ENCODE data around the gene ANKRD50.

The ANKRD50 gene

DNA sequence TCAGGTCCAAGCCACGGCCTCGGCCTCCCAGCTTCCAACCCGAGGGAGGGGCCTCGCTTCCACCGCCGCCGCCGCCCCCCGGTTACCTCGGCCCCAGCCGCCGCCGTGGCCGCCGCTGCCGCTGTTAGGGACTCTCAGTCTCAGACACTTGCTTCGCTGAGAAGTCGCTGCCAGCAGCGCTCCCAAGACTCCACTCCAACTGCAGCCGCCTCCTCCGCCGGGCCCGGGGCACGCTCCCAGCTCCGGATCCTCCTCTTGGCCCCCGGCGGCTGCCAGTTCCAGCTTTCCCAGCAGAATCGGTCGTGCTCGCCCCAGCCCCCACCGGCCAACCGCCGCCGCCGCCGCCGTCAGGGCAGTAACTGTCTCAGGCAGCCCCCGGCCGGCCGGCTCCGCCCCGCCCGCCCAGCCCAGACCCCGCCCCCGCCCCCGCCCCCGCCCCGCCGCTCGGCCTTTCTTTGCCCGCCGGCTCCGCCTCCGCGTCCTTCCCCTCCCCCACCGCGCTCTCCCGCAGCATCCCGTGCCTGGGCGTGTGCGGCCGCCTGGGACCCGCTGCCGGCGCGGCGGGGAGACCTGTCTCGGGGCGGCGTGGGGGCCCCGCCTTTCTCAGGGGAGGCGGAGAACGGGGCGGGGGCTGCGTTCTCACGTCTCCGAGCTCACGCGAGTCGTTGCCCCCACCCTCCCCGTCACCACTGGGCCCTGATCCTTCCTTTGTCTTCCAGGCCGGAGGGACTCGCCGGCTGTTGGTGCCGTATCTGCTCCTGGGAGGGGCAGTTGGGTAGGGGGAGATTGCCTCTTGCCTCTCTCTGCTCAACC lies at the start of gene ANKRD50:
ANKRD50 (minus strand) TSS at position 361 of the 813 bp plus-strand sequence. CDS start 2,221 bp downstream, outside the sequence.
- ATAC-seq: peak; percentile 74
- peak; percentile 69 for DNase-seq

DNA sequence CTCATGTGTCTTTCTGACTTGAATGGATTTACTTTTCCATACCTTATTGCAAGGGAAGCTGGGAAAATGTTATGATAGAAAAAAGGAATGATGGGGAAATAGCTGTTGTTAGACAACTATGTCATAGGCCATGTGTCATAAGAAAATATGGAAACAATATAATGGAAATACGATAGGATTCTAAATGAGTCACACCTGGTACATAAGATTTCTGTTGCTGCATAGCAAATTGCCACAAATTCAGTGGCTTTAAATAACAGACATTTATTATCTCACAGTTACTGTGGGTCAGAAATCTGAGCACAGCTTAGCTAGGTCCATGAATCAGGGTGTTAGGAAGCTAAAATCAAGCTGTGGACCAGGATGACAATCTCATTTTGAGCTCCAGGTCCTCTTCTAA lies 44.6 kb upstream of the ANKRD50 start:
- ATAC-seq: no peak
- DNase-seq: no peak

DNA sequence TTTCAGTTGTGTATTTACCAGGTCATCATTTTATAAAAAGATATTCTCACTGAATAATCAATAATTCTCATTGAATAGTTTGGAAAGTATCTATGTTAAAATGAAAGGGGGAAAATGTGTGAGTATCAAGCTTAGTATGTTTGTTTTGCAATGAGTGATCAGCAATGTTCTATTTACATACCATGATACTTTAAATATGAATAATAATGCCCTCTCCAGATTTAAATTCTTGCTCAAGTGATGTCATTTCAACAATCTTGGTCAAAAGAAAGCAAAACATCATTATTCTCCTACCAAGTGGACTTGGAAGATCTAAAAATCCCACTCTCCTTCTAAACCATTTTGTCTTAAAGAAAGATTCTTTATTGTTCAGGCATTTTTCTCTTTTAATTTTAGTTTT lies 42.1 kb upstream of the ANKRD50 start:
- ATAC-seq: no peak
- DNase-seq: no peak

DNA sequence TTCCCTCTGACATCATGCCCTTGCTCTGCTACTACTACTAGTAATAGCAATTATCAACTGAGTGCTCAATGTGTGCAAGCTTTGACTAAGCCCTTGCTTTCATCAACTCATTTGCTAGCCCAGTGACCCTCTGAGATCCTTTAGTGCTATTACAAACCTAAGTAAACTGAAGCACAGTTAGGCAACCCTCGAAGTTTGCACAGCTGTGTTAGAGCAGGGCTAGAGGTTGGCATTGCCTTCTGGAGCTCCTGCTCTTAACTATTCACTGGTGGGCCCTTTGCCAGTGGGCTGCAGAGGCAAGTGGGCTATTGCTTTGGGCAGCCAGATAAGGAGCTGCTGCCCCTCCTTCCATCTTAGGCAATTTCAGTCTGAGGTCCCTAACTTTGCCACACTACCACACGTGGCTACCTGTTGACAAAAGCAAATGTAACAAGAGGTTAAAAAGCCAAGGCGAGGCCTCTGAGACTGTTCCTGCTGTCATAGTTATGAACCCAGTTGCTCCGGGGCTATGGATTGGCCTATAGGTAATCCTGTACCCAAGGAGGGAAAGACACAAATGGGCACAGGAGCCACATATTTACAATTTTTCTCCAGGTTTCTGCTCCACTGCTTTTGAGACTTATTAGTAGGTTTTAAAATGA lies 41.5 kb upstream of the ANKRD50 start:
- no peak for DNase-seq
- ATAC-seq: no peak

GRCh38 chr4:124749421-124749820 lies 36.9 kb upstream of the ANKRD50 start:
- ATAC-seq (no peak), DNase-seq (no peak)

GRCh38 chr4:124748965-124749364 lies 36.4 kb upstream of the ANKRD50 start:
- no peak for ATAC-seq
- DNase-seq: no peak

DNA sequence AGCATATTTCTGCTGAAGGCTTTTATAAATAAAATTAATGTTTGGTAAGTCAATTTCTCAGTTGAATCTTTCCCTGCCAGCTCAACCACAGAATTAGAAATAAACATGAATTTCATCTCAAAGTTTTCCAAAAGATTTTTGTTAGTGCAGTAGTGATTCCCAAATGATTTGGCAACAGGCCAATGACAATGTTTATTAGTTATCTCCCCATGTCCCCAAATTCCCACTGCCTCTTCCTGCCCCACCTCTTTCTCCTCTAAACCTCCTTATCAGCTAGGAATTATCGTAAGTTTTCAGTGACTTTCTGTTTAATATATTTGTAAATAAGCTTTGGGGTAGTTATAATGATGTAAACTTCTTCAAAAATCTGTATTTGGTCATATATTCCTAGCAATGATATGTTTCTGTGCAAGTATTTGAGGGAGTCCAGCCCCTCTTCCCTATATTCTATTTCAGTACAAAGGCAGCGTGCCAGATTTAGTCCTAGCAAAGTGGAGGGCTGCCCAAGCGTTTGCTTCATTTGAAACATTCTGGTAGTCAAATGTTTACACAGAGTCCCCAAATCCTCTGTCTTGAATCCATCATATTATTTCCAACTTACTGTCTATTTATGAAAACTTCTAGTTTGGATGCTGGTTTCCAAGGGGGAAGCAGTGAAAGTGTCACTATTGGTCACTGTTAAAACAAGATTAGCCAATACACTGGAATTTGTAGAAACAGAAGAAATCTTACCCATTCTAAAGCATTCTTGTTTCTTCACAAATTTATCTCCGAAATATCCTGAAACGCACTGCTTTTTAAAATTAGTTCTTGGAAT lies 33.7 kb upstream of the ANKRD50 start:
- DNase-seq: no peak
- ATAC-seq: no peak

- DNase-seq (no peak), ATAC-seq (no peak)
Measured at GRCh38 chr4:124743711-124744110, 31.2 kb upstream of the ANKRD50 start.

- ATAC-seq (no peak), DNase-seq (no peak)
Measured at GRCh38 chr4:124740501-124740900, 28.0 kb upstream of the ANKRD50 start.

DNA sequence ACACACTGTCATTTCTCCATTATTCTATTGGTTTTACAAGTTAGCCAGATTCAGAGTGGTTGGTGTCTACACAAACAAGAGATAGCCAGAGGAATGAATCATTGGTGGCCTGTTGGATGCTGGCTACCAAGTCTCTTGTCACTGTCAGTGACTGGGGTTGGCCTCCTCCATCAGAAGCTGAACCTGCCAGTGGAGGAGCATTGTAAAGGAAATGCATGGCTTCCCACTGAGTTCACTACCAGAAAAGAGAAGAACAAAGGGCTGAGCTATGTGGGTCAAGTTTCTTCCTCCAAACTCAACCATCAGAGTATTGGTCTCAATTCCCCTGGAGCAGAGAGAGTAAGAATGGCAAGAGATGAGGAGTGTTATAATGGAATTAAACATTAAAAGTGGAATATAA lies 26.5 kb upstream of the ANKRD50 start:
- DNase-seq (no peak), ATAC-seq (no peak)

DNA sequence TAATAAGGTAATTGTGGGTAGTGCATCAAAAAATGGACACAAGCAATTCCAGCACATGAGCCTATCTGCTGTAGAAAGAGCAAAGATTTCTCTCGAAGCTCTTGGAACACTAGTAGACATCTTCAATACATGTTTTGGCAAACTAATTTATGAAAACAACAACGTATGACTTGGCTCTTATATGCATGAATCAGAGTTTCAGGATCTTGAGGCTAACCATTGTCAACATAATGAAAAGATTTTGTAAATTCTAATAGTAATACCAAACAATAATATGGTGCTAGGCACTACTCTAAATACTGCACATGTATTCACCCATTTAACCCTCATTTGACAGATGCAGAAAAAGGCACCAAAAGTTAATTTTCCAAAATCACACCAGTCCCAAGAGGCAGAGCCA lies 25.1 kb upstream of the ANKRD50 start:
- ATAC-seq: no peak

GRCh38 chr4:124736526-124736925 lies 24.0 kb upstream of the ANKRD50 start:
- ATAC-seq: no peak
- DNase-seq: no peak

More for the DNA sequence above, 25.1 kb upstream of the ANKRD50 start:
- DNase-seq: no peak

GRCh38 chr4:124727331-124727890 lies 14.9 kb upstream of the ANKRD50 start:
- no peak for ATAC-seq
- no peak for DNase-seq

DNA sequence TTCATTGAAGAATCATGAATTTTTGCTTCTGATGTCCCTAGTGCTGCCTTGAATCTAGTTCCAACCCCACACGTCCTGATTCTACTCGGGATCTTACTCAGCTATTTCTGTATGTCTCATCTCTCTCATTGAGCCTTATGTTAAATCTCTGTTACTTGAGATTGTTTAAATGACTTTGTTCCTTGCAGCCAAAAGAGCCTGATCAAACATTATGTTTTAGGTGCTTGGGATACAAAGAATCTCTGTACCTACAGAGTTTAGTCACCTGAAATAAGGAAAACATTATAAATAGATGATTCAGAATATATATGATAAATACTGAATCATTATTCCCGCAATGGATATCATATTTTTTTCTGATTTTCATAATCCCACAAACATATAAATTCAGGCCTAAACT lies 13.7 kb upstream of the ANKRD50 start:
- DNase-seq (no peak), ATAC-seq (no peak)

- DNase-seq (no peak), ATAC-seq (no peak)
Measured at GRCh38 chr4:124722071-124722470, 9.5 kb upstream of the ANKRD50 start.

GRCh38 chr4:124717101-124717500 lies 4.6 kb upstream of the ANKRD50 start:
- DNase-seq (no peak), ATAC-seq (no peak)

GRCh38 chr4:124713185-124713592 lies 657 bp upstream of the ANKRD50 start:
- ATAC-seq (no peak), DNase-seq (peak; percentile 24)

DNA sequence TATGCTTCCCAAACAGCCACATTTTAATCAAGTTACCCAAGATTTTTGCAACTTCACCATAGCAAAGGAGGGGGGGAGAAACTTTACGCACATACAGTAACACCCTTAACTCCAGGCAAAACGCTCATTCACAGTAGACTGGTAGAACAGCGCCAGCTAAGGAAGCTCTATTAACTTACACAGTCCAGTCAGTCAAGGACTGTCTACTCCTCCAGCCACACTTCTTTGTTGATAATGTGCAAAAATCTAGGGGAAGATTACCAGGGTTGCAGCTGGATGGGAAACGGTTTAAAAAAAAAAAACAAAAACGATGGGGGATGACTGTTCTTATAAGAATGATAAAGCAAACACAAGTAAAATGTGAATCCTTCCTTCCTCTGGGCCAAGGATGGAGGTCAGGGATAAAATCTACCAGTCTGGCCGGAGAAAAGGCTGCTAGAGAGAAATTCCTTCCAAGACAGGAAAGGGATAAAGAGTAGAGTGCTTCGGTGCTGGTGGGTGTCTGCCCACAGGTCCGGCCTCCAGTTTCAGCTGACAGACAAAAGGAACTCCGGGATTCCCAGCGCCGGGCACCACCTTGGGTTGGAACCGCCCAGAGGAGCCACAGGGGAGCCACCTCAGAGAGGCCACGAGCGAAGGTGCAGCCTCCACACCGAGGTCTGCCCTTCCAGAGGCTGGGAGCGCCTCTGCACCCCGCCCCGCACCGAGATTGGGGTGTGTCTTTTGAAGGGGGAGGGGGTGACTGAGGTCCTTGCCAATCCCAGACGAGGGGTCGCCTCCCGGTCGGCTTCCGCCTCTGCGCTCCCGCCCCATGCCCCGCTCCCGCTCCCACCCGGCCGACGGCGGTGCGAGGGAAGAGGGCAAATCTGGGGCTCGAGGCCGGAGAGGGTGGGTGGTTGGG lies 811 bp downstream of the ANKRD50 start:
- ATAC-seq (peak; percentile 16), DNase-seq (peak; percentile 28)

- ATAC-seq (no peak), DNase-seq (no peak)
Measured at GRCh38 chr4:124710911-124711310, 1.6 kb downstream of the ANKRD50 start.

GRCh38 chr4:124710015-124710741 lies 2.4 kb downstream of the ANKRD50 start:
- ATAC-seq (no peak), DNase-seq (no peak)
